ENCODE measurements around the gene ARFGEF3.
"Not testable (repeated sequence)": the region's sequence is repeated elsewhere in the genome, so short reads cannot be mapped to it uniquely, and the experiment has no call there.

The ARFGEF3 gene, protein sequence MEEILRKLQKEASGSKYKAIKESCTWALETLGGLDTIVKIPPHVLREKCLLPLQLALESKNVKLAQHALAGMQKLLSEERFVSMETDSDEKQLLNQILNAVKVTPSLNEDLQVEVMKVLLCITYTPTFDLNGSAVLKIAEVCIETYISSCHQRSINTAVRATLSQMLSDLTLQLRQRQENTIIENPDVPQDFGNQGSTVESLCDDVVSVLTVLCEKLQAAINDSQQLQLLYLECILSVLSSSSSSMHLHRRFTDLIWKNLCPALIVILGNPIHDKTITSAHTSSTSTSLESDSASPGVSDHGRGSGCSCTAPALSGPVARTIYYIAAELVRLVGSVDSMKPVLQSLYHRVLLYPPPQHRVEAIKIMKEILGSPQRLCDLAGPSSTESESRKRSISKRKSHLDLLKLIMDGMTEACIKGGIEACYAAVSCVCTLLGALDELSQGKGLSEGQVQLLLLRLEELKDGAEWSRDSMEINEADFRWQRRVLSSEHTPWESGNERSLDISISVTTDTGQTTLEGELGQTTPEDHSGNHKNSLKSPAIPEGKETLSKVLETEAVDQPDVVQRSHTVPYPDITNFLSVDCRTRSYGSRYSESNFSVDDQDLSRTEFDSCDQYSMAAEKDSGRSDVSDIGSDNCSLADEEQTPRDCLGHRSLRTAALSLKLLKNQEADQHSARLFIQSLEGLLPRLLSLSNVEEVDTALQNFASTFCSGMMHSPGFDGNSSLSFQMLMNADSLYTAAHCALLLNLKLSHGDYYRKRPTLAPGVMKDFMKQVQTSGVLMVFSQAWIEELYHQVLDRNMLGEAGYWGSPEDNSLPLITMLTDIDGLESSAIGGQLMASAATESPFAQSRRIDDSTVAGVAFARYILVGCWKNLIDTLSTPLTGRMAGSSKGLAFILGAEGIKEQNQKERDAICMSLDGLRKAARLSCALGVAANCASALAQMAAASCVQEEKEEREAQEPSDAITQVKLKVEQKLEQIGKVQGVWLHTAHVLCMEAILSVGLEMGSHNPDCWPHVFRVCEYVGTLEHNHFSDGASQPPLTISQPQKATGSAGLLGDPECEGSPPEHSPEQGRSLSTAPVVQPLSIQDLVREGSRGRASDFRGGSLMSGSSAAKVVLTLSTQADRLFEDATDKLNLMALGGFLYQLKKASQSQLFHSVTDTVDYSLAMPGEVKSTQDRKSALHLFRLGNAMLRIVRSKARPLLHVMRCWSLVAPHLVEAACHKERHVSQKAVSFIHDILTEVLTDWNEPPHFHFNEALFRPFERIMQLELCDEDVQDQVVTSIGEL (N-terminal part only)

DNA sequence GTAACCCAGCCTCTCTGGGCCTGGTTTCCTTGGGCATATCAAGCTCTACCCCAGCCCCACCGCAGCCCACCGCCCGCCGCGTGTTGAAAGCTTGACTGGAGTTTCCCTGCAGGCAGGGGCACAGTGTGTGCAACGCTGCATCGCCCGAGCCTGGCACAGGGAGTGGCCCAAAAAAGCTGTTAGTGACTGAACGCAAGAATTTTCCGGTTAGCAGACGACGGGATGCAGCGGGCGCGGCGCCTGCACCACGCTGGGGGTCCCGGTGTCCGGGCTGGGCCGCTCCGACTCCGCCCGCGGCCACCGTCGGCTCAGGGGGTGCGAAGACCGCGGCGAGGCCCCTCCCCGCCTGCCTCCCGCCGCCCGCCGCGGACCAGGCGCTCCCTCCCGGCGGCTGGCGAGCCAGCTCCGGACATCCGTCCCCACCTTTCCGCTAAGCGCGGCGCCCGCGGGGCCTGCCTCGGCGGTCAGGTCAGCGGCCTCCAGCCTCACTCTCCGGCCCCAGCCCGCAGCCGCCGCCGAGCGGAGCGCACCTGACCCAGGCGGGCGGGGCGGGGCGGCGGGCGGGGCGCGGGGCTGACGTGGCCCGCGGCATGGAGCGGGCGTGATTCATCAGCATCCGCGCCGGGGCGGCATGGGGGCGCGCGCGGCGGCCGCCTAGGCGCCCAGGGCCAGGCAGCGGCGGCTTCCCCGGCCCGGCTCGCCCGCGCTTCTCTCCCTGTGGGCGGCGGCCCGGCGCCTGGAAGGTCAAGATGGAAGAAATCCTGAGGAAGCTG is at the start of gene ARFGEF3:
Gene ARFGEF3 (plus strand): TSS at position 602 of the 773 bp plus-strand sequence. CDS start 148 bp downstream, at position 750.
- peak; percentile 89 for DNase-seq (ENCODE audit: low spot score)

DNA sequence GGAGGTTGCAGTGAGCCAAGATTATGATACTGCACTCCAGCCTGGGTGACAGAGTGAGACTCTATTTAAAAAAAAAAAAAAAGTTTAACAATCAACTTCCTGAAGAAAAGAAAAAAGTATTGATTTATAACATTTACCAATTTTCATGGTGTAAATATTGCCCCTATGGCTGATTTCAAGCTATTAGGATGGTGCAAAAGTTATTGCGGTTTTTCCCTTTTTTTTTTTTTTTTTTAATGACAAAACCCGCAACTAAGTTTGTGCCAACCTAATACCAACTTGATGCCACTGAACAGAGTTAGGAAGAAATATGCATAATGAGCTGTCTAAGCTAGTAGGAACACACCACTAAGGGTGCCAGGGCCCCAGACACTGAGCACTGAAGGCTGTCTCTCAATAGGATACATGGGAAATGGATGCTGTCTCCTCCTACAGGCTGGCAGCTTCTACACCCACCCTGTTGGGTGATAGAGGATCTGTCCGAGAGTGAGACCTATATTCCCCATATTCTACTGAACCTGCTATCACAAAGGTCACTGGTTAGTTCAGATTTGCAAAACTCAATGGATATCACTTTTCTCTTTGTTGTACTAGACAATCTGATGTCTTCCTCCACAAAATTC is 48.0 kb upstream of the ARFGEF3 start:
- no peak for DNase-seq (ENCODE audit: low spot score)

DNA sequence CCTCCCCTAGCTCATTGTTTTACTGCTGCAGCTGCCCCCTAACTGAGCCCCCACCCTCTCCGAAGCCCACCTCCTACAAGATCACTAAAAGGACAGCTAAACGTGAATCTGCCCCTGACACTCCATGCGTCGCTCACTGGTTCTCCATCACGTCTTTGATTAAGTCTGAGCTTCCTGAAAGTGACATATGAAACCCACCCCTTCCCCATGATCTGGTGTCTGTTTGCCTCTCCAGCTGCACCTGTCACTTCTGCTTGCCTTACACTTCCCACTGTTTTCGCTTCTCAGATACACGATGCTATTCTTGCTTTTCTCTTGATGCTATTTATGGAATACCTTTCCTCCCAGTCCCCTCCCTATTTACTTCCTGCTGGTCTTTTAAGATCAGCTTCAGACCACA is 46.5 kb upstream of the ARFGEF3 start:
- no peak for DNase-seq (ENCODE audit: low spot score)

DNA sequence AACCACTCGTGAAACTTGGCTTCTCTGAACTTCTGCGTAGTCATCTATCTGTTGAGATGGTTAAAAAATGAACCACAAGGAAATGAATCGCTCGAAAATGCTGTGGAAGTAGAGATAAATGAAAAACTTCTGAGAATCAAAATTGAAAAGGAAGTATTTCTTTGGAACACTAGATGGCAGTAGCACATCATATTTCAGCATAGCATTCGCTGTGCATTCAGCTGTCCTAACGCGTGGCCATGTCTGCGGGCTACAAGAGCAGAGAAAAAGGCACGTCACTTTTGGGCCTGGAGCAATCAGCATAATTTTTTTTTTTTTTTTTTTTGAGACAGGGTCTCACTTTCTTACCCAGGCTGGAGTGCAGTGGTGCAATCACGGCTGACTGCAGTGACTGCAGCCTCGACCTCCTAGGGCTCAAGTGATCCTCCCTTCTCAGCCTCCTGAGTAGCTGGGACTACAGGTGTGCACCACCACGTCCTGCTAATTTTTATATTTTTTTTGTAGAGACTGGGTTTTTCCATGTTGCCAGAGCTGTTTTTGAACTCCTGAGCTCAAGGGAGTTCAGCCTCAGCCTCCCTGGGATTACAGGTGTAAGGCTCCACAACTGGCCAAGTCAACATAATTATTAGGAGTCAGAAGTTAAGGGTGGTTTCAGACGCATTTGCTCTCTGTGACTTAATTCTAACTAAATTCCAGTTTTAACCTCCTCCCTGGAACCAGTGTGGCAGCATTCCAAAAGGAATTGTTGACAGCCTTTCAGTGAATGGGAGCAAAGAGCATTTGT is 45.7 kb upstream of the ARFGEF3 start:
- DNase-seq (ENCODE audit: low spot score) = peak; percentile 65

DNA sequence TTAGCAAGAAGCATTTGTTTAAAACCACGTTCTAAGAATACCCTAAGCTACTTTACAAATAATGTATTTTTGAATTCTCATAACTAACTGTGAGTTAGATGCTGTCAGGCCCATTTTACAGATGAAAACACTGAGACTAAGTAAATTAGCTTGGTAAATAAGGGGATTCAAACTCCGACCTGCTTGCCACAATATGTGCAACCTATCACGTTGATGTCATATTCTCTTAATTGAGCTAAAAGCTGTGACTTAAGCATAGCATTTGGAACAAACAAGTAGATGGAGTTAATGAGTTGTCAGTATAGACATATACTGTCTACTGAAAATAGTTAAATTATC is 45.1 kb upstream of the ARFGEF3 start:
- no peak for DNase-seq (ENCODE audit: low spot score)

DNA sequence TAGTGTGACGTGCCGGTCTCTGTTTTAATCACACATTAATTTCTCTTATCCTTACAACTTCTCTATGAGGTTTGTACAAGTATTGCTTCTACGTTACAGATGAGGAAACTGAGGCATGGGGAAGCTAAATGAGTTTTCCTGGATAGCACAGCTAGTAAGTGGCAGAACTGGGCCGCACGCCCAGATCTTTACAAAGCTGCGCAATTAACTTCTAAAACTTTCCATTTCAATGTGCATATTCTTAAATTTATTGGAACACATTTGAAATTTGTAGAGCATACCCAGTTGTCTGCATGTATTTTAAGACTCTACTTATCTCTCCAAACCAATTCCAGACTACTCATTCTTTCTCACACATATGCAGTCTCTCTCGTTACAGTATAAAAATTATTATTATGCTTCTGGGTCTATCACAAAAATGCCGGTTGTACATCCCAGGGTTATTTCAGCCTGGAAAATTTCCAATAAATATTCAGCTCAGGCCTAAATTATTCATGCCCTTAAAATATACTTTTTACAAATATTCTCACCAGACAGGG is 44.3 kb upstream of the ARFGEF3 start:
- DNase-seq (ENCODE audit: low spot score) = no peak

DNA sequence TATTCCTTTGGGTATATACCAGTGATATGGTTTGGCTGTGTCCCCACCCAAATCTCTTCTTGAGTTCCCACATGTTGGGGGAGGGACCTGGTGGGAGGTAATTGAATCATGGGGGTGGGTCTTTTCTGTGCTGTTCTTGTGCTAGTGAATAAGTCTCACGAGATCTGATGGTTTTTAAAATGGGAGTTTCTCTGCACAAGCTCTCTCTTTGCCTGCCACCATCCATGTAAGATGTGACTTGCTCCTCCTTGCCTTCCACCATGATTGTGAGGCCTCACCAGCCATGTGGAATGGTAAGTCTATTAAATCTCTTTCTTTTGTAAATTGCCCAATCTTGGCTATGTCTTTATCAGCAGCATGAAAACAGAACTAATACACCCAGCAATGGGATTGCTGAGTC is 42.5 kb upstream of the ARFGEF3 start:
- not testable (repeated sequence) for DNase-seq (ENCODE audit: low spot score)

DNA sequence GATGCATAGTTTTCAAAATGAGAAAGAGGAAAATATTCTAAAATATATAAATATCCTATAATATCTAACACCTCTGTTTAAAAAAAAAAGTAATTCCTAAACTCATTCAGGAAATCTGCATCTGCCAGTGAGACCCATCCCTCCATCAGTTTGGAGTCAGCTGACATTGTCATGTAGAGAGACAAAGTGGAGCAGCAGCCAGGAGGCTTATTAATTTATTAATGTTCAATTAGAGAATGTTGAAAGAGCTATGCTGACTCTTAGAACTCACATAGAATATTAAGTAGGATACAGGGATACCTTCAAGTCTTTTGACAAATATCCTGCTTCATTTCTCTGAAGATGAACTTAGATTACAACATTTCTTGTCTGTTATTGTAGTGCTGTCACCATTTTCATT is 41.8 kb upstream of the ARFGEF3 start:
- DNase-seq (ENCODE audit: low spot score) = no peak

DNA sequence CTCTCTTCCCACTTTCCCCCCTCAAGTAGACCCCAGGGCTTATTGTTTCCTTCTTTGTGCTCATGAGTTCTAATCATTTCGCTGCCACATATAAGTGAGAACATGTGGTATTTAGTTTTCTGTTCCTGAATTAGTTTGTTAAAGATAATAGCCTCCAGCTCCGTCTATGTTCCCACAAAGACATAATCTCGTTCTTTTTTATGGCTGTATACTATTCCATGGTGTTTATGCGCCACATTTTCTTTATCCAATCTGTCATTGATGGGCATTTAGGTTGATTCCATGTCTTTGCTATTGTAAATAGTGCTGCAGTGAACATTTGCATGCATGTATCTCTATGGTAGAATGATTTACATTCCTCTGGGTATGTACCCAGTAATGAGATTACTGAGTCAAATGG is 37.6 kb upstream of the ARFGEF3 start:
- DNase-seq (ENCODE audit: low spot score) = no peak

DNA sequence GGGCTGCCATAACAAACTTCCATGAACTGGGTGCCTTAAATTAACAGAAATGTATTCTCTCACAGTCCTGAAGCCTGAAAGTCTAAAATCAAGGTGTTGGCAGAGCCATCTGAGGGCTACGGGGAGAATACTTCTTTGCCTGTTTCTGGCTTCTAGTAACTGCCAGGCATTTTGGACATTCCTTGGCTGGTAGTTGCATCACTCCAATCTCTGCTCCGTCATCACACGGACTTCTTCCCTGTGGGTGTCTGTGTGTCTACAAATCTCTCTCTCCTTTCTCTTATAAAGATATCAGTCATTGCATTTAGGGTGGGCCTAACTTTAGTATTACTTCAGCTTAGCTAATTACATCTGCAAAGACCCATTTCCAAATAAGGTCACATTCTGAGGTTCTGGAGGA is 33.6 kb upstream of the ARFGEF3 start:
- DNase-seq (ENCODE audit: low spot score) = no peak

DNA sequence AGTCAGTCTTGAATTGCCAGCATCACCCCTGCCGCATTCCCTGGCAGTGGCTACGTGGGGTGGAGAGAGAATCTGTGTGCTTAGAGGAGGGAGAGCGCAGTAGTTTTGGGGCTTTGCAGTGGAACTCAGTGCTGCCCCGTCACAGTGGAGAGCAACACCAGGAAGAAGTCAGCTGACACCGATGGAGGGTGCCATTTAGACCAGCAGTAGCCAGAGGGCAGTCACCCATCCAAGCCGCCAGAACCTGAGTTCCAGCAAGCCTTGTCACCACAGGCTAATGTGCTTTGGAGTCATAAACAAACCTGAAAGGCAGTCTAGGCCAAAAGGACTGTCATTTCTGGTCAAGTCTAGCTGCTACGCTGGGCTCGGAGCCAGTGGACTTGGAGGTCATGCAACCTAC is 32.5 kb upstream of the ARFGEF3 start:
- no peak for DNase-seq (ENCODE audit: low spot score)

DNA sequence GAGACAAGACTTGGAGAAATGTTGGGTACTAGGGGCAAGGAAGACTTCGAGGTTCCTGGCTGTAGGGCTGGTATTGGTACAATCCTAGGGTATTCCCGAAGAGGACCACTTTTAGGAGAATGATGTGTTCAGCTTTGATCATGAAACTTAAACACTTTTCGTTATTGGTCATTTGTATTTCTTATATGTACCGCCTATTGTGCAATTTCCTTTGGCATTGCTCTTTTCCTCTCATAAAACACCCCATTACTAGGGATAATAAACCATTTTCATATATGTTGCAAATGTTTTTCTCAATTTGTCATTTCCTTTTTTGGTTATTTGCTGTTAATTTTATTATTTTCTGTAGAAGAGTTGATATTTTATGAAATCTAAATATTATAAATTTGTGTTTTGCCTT is 18.9 kb upstream of the ARFGEF3 start:
- DNase-seq (ENCODE audit: low spot score) = no peak

DNA sequence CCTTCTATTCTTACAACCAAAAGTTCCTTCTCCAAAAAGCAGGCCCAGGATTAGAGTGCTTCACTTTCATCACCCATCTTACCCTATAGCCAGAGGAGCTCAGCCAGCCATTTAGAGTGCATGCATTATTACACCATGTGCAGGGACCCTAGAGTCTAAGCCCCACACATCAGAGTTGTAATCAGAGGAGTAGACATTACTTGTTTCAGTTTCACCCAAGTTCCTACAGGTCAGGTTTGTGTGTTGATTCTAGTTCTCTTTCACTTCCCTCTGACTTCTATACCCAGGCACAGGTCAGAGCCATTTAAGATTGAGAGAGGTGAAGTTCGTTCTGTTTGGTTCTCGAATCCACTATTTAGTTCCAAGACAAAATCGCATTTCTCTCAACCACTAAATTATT is 16.3 kb upstream of the ARFGEF3 start:
- DNase-seq (ENCODE audit: low spot score) = no peak

DNA sequence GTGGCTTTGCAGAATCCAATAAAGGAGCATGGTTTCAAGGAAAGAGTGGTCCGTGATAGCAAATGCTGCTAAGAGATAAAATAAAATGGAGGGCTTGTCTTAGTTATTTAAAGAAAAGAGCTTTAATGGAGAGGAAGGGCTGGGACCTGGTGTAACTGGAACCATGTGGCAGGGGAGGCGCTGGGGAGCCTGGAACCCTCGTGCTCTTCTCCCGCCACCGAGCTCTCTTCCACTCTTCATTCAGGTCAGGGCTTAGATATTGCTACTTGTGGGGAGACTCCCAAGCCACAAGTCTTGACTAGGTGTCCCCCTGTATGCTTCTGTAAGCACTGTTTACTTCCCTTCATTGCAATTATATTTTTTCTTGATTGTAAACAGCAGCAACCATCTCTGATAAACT is 15.2 kb upstream of the ARFGEF3 start:
- DNase-seq (ENCODE audit: low spot score) = no peak

DNA sequence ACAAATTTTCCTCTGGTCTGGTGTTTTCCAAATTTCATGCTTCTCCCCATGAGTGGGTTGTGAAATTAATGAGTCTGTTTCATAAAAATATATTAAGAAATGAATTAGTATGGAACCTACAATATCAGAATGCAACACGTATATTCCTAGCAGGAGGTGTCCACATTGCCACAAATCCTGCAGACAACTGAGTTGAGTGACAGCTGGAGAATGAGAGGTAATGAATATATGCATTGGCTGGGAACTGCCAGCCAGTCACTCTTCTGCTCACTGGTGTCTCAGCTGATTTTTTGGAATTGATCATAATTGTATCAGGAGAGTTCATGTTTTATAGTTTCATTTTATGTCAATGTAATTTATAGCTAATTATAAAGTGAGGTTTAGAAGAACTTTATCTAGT is 6.3 kb upstream of the ARFGEF3 start:
- DNase-seq (ENCODE audit: low spot score) = no peak

DNA sequence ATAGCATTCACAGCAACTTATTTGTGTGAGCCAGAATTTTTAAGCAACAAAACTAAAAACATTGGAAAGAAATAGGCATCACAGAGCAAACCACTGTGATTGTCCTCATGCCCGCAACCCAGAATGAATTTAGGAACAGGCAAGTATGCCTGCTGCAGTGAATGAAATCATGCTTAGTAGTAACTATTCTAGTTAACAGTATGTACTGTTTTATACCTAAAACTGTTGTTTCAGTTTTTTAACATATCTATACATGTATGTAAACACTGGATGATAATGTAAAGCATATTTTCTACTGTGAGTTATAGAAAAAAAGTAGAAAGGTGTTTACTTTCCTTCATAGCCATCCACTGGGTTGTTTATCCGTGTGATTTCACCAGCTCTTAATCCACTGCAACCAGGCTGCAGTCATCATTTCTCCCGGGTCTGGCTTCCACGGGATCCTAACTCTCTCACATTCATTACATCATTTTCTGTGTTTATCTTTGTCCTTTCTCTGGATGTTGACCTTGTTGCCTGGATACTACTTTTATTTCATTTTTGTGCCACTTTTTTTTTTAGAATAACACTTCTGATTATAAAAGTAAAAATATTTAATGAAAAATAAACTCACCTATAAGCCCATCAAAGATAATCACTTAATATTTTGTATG is 3.6 kb upstream of the ARFGEF3 start:
- DNase-seq (ENCODE audit: low spot score) = peak; percentile 50

DNA sequence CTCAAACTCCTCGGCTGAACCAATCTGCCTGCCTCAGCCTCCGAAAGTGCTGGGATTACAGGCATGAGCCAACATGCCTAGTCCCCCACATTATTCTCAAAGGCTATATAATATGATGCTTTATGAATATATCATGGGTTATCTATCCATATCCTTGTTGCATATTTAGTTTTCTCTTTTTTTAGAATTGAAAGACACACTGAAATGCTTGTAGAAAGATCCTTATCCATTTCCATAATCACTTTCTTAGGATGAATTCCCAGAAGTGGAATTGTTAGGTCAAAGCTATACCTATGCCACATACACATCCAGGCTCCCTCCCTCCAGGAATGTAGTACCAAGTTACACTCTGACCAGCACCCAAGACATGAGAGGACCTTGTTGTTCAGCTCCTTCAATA is 2.5 kb upstream of the ARFGEF3 start:
- DNase-seq (ENCODE audit: low spot score) = no peak

DNA sequence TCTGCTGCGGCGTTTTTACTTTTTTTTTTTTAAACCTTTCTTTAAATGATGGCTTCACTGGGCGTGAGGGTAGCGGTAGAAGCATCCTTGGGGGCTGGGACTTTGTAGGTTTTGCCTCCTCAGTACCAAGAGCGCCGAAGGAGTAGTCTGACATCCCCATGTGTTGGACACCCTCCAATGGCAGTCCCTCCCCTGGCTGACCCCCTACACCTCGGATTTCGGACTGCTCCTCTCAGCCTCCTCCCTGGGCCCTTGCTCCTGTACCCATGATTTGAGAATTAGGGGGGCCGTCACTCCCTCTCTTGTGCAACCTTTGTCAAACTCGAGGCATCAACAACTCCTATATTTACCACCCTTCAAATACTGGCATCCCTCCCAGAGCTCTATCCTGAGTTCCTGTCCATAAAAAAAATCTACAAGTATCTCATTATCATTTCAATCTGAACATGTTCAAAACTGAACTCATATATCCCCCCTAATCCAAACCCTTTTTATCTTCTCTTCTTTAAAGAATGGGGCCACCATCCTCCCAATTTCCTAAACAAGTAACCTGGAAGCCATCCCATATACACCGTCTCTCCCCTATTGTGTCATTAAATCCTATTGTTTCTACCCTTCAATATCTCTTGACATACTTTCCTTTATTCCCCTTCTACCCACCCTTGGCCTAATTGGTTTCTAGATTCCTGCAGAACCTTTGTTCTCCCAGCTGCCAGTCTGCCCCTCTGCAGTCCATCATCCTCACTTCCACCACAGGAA is 1.2 kb upstream of the ARFGEF3 start:
- DNase-seq (ENCODE audit: low spot score) = peak; percentile 17

DNA sequence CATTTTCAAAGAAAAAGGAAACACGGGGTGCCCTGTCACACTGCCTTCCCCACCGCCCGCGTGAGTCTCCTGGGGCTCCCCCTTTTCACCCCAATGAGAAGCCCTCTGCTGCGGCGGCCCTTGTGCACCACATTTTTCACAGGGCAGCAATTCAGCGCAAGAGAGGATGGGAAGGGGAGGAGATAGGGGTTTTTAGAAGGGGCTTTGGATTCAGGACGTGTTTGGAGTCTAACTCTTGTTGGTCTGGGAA is 726 bp upstream of the ARFGEF3 start:
- DNase-seq (ENCODE audit: low spot score) = no peak
